Endodermal cell (in vitro differentiated cells): ENCODE measurements around the gene PINK1. TPM values are rescaled to one million over a fixed set of nuclear protein-coding genes. Genes with fewer than 3 reads are reported as not detected.

Experiments
- DNase-seq: peaks from one replicate; pipeline ENCODE4 v3.0.0-alpha.2; 2017
- H3K27ac ChIP-seq: 2 replicates; pipeline ENCODE4 v1.5.1; 2013; ENCODE audit warnings: mild to moderate bottlenecking, low read depth, low read length, moderate library complexity
- H3K27me3 ChIP-seq: 2 replicates; pipeline ENCODE4 v1.6.1; 2013; ENCODE audit warnings: mild to moderate bottlenecking, low read length, moderate library complexity; ENCODE audit not compliant: insufficient read depth, control insufficient read depth, poor library complexity, severe bottlenecking
- H3K36me3 ChIP-seq: 2 replicates; pipeline ENCODE4 v1.7.0; 2013; ENCODE audit warnings: mild to moderate bottlenecking, low read length, moderate library complexity; ENCODE audit not compliant: control insufficient read depth, insufficient read depth
- H3K4me1 ChIP-seq: one replicate; pipeline ENCODE4 v1.7.0; 2013; ENCODE audit warnings: low read length; ENCODE audit not compliant: control insufficient read depth, insufficient read depth
- H3K4me3 ChIP-seq: 2 replicates; pipeline ENCODE4 v1.5.1; 2013; ENCODE audit warnings: mild to moderate bottlenecking, low read length, moderate library complexity
- H3K9ac ChIP-seq: 2 replicates; pipeline ENCODE4 v1.6.1; 2013; ENCODE audit warnings: mild to moderate bottlenecking, low read length, moderate library complexity; ENCODE audit not compliant: poor library complexity, severe bottlenecking; ENCODE audit errors: extremely low read depth
- H3K9me3 ChIP-seq: 2 replicates; pipeline ENCODE4 v1.6.1; 2013; ENCODE audit warnings: mild to moderate bottlenecking, low read length, moderate library complexity; ENCODE audit not compliant: control insufficient read depth
- H3K27ac Mint-ChIP-seq: 2 replicates; pipeline ENCODE4 v1.8.0; 2020; ENCODE audit warnings: mixed read lengths
- H3K27me3 Mint-ChIP-seq: 2 replicates; pipeline ENCODE4 v1.8.0; 2021; ENCODE audit warnings: mild to moderate bottlenecking, mixed read lengths; ENCODE audit not compliant: insufficient read depth
- H3K36me3 Mint-ChIP-seq: 2 replicates; pipeline ENCODE4 v1.8.0; 2020; ENCODE audit warnings: low read depth, mixed read lengths
- H3K4me1 Mint-ChIP-seq: 2 replicates; pipeline ENCODE4 v1.8.0; 2020; ENCODE audit warnings: mixed read lengths
- H3K4me3 Mint-ChIP-seq: 2 replicates; pipeline ENCODE4 v1.8.0; 2020; ENCODE audit warnings: mild to moderate bottlenecking, moderate library complexity, mixed read lengths
- H3K9me3 Mint-ChIP-seq: 2 replicates; pipeline ENCODE4 v1.8.0; 2020; ENCODE audit warnings: mild to moderate bottlenecking, mixed read lengths
- WGBS, 2 experiments: methylation state at CpG; one replicate each; pipeline versions ENCODE4 v1.1.5 to v1.1.7; 2013; ENCODE audit warnings: missing lambda C conversion rate in 2 of 2, mixed read lengths in 1 of 2; ENCODE audit not compliant: insufficient coverage in 1 of 2, insufficient read length in 1 of 2; 5-methylcytosine and 5-hydroxymethylcytosine counted together
- total RNA-seq, 2 donors: library from RNA; stranded (reverse); fragmentation: NEBNext Ultra II Directional in 1 of 2; extraction: Animal tissue kit (Norgen Biotek cat#: 25700) in 1 of 2; gene quantifications; 2 replicates in 1 of 2; 3 replicates in 1 of 2; pipeline ENCODE4 v1.2.1, GENCODE V29; 2021
- TF ChIP-seq, protein P1 (sequence below): fragments of 200-600 bp; sonication (generic); conservative IDR thresholded peaks from 2 replicates; pipeline ENCODE4 v1.5.0; 2021; ENCODE audit warnings: antibody characterized with exemption, mild to moderate bottlenecking

The PINK1 gene
- total RNA-seq, 2 donors from 2014 or later: 26.3 to 27.7 TPM

GRCh38 chr1:20645414-20645813 is 12.2 kb downstream of the PINK1 start:
- Mint-ChIP-seq H3K4me1 (no peaks in the 10 kb centered on the region), H3K27me3 (no peaks in the 10 kb centered on the region), H3K27ac (no peak overlapping the region), H3K36me3 (peaks cover 47% of the 10 kb centered on the region), H3K9me3 (no peaks in the 10 kb centered on the region), H3K4me3 (no peak overlapping the region)
- no peaks in the 10 kb centered on the region for H3K4me1 ChIP-seq
- H3K27ac ChIP-seq: no peak overlapping the region
- peaks cover 19% of the 10 kb centered on the region for H3K36me3 ChIP-seq
- H3K9ac ChIP-seq: no peak overlapping the region
- no peaks in the 10 kb centered on the region for H3K9me3 ChIP-seq
- no peak for DNase-seq
- 83 to 91% methylated on average over 8 to 14 of the region's 14 CpGs for WGBS, 2 experiments
- no peak overlapping the region for H3K4me3 ChIP-seq
- no peaks in the 10 kb centered on the region for H3K27me3 ChIP-seq
- TF ChIP-seq, protein P1, sequence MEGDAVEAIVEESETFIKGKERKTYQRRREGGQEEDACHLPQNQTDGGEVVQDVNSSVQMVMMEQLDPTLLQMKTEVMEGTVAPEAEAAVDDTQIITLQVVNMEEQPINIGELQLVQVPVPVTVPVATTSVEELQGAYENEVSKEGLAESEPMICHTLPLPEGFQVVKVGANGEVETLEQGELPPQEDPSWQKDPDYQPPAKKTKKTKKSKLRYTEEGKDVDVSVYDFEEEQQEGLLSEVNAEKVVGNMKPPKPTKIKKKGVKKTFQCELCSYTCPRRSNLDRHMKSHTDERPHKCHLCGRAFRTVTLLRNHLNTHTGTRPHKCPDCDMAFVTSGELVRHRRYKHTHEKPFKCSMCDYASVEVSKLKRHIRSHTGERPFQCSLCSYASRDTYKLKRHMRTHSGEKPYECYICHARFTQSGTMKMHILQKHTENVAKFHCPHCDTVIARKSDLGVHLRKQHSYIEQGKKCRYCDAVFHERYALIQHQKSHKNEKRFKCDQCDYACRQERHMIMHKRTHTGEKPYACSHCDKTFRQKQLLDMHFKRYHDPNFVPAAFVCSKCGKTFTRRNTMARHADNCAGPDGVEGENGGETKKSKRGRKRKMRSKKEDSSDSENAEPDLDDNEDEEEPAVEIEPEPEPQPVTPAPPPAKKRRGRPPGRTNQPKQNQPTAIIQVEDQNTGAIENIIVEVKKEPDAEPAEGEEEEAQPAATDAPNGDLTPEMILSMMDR: no peak

GRCh38 chr1:20648438-20648837 is 15.2 kb downstream of the PINK1 start:
- Histone ChIP-seq H3K27ac (no peak overlapping the region), H3K4me3 (no peak overlapping the region), H3K27me3 (no peaks in the 10 kb centered on the region), H3K9me3 (no peaks in the 10 kb centered on the region), H3K4me1 (no peaks in the 10 kb centered on the region), H3K36me3 (peaks cover 42% of the 10 kb centered on the region), H3K9ac (no peak overlapping the region)
- Mint-ChIP-seq H3K27ac (no peak overlapping the region), H3K36me3 (peaks cover 60% of the 10 kb centered on the region), H3K9me3 (no peaks in the 10 kb centered on the region), H3K4me1 (no peaks in the 10 kb centered on the region), H3K27me3 (no peaks in the 10 kb centered on the region), H3K4me3 (no peak overlapping the region)
- TF ChIP-seq, protein P1: no peak
- WGBS, 2 experiments: 95 to 96% methylated on average over 10 to 13 of the region's 13 CpGs
- DNase-seq: no peak

DNA sequence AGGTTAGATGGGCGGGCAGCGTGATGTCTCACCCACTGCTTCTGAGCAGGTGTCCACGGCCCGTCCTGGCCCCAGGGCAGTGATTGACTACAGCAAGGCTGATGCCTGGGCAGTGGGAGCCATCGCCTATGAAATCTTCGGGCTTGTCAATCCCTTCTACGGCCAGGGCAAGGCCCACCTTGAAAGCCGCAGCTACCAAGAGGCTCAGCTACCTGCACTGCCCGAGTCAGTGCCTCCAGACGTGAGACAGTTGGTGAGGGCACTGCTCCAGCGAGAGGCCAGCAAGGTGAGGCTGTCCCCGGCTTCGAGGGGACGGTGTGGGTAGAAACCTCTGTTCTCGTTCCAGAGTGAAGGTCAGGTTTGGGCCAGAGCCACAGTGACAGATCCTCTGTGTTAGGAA is 15.7 kb downstream of the PINK1 start:
- Mint-ChIP-seq H3K27ac (no peak overlapping the region), H3K36me3 (peaks cover 65% of the 10 kb centered on the region), H3K4me3 (no peak overlapping the region), H3K9me3 (no peaks in the 10 kb centered on the region), H3K4me1 (no peaks in the 10 kb centered on the region), H3K27me3 (no peaks in the 10 kb centered on the region)
- Histone ChIP-seq H3K4me1 (no peaks in the 10 kb centered on the region), H3K27me3 (no peaks in the 10 kb centered on the region), H3K4me3 (no peak overlapping the region), H3K27ac (no peak overlapping the region), H3K9ac (no peak overlapping the region), H3K36me3 (peaks cover 45% of the 10 kb centered on the region), H3K9me3 (no peaks in the 10 kb centered on the region)
- TF ChIP-seq, protein P1: no peak
- no peak for DNase-seq
- 94 to 96% methylated on average over 15 of the region's 15 CpGs for WGBS, 2 experiments
